Naive thymus-derived CD4-positive, alpha-beta T cell (primary cell): ENCODE results near the gene JPH2. TPM values are rescaled to one million over a fixed set of nuclear protein-coding genes. Genes with fewer than 3 reads are reported as not detected.
"Not testable (repeated sequence)": the region's sequence is repeated elsewhere in the genome, so short reads cannot be mapped to it uniquely, and the experiment has no call there.

Experiments
- ATAC-seq: fragments of 150-1000 bp; cut with Tn5 transposase; 2 replicates; pipeline ENCODE4 v1.10.0; 2021; ENCODE audit warnings: mild to moderate bottlenecking, moderate library complexity
- CTCF ChIA-PET: fragments of 350-600 bp; sonication (Branson Sonifier 250); formaldehyde crosslinking; loops from one replicate; lab custom pipeline; 2021; ENCODE audit warnings: antibody characterized with exemption; lab: Charles Lee
- POLR2A ChIA-PET: fragments of 350-600 bp; sonication (Branson Sonifier 250); formaldehyde crosslinking; loops from one replicate; lab custom pipeline; 2021; ENCODE audit warnings: antibody characterized with exemption, inconsistent platforms; lab: Charles Lee
- DNase-seq, 9 donors: peaks; one replicate each; pipeline versions ENCODE4 v3.0.0 to v3.0.0-alpha.2; 2020 to 2022; ENCODE audit warnings: mixed read lengths in 1 of 9
- H3K27ac ChIP-seq: one replicate; pipeline ENCODE4 v1.7.0; 2013; ENCODE audit warnings: mild to moderate bottlenecking, low read depth, low read length, moderate library complexity
- H3K27me3 ChIP-seq, 2 donors: one replicate each; pipeline ENCODE4 v1.7.0; 2013; ENCODE audit warnings: low read length in 2 of 2, mild to moderate bottlenecking in 2 of 2, moderate library complexity in 2 of 2; ENCODE audit not compliant: control insufficient read depth in 2 of 2, insufficient read depth in 2 of 2
- H3K36me3 ChIP-seq, 3 experiments: 1 replicate in 2 of 3; 2 replicates in 1 of 3; pipeline ENCODE4 v1.7.0; 2013; ENCODE audit warnings: low read length in 3 of 3, mild to moderate bottlenecking in 3 of 3, moderate library complexity in 1 of 3; ENCODE audit not compliant: insufficient read depth in 3 of 3, control insufficient read depth in 2 of 3
- H3K4me1 ChIP-seq, 2 donors: one replicate each; pipeline ENCODE4 v1.7.0; 2013; ENCODE audit warnings: low read length in 2 of 2, mild to moderate bottlenecking in 2 of 2, moderate library complexity in 1 of 2; ENCODE audit not compliant: control insufficient read depth in 2 of 2, insufficient read depth in 2 of 2
- H3K4me3 ChIP-seq: 2 replicates; pipeline ENCODE4 v1.7.0; 2013; ENCODE audit warnings: mild to moderate bottlenecking, low read length
- H3K9me3 ChIP-seq, 3 experiments: 1 replicate in 2 of 3; 2 replicates in 1 of 3; pipeline ENCODE4 v1.7.0; 2013; ENCODE audit warnings: low read length in 3 of 3; ENCODE audit not compliant: control insufficient read depth in 2 of 3
- H3K27ac Mint-ChIP-seq, 9 donors: one replicate each; pipeline ENCODE4 v1.8.0; 2020 to 2022; ENCODE audit warnings: mixed read lengths in 9 of 9, mild to moderate bottlenecking in 8 of 9, moderate library complexity in 5 of 9, inconsistent platforms in 2 of 9
- H3K27me3 Mint-ChIP-seq, 5 donors: one replicate each; pipeline ENCODE4 v1.8.0; 2021 to 2022; ENCODE audit warnings: mixed read lengths in 5 of 5, mild to moderate bottlenecking in 1 of 5
- H3K36me3 Mint-ChIP-seq, 5 donors: one replicate each; pipeline ENCODE4 v1.8.0; 2020 to 2022; ENCODE audit warnings: mixed read lengths in 5 of 5, mild to moderate bottlenecking in 3 of 5, inconsistent platforms in 1 of 5
- H3K4me1 Mint-ChIP-seq, 7 donors: one replicate each; pipeline ENCODE4 v1.8.0; 2020 to 2022; ENCODE audit warnings: mixed read lengths in 7 of 7, mild to moderate bottlenecking in 3 of 7, inconsistent platforms in 1 of 7
- H3K4me3 Mint-ChIP-seq, 10 donors: one replicate each; pipeline ENCODE4 v1.8.0; 2020 to 2022; ENCODE audit warnings: mild to moderate bottlenecking in 10 of 10, mixed read lengths in 10 of 10, moderate library complexity in 6 of 10, inconsistent platforms in 2 of 10
- H3K9me3 Mint-ChIP-seq, 11 donors: one replicate each; pipeline ENCODE4 v1.8.0; 2020 to 2022; ENCODE audit warnings: mixed read lengths in 11 of 11, mild to moderate bottlenecking in 4 of 11, inconsistent platforms in 1 of 11, moderate library complexity in 1 of 11
- intact Hi-C, 2 donors: fragments of 100-400 bp; cut with micrococcal nuclease; formaldehyde crosslinking; loops; one replicate each; pipeline ENCODE4 v1.15.1; 2023
- polyA plus RNA-seq, 2 donors: library from polyadenylated mRNA; unstranded; fragments of 300-500 nt; fragmentation: Illumina TruSeq; gene quantifications; one replicate each; pipeline ENCODE4 v1.2.3, GENCODE V29; 2021
- total RNA-seq, 6 experiments: library from RNA in 5 of 6; stranded (reverse) in 5 of 6; gene quantifications; 1 replicate in 5 of 6; 2 replicates in 1 of 6; pipeline ENCODE4 v1.2.3 and lab custom pipeline; 2021 to 2026

The JPH2 gene
- total and polyA plus RNA-seq, 7 experiments from 2014 or later, result 0.07 to 0.17 TPM; not detected in 5

DNA sequence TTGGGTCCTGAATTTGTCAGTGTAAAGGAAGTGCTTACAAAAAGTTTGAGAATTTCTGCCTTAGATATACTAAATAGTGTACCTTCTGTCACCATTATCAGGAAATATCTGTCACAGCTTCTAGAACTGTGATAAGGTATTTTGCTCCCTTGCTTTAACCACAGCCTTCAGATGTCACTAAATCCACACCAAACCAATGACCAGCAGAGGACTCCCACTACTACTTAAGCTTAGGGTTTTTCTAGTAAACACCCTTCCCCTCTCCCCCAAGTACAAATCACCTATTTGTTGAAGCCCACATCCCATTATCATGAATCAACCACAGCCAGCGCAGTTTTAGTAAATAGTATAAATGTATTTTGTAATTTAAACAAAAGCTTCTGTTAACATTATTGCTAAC lies 8.6 kb upstream of the JPH2 start:
- no peak overlapping the region for H3K4me3 Mint-ChIP-seq
- H3K27ac Mint-ChIP-seq, result peak overlapping the region in 4 of 9 donors; percentile 0 to 79 (median 42)

GRCh38 chr20:44193801-44194200 lies 6.8 kb upstream of the JPH2 start:
- ChIA-PET CTCF (no interaction called here), POLR2A (no interaction called here)
- H3K4me3 Mint-ChIP-seq, result no peak overlapping the region
- H3K4me1 ChIP-seq, result no peaks in the 10 kb centered on the region
- no peaks in the 10 kb centered on the region for H3K27me3 ChIP-seq
- H3K4me1 Mint-ChIP-seq, result peaks cover 0 to 8% (median 4%) of the 10 kb centered on the region in 7 donors
- H3K27ac ChIP-seq, result no peak overlapping the region
- peaks cover 3 to 17% (median 11%) of the 10 kb centered on the region in 5 donors for H3K27me3 Mint-ChIP-seq
- H3K9me3 ChIP-seq, result no peaks in the 10 kb centered on the region
- no peak for DNase-seq
- no peak for ATAC-seq
- H3K27ac Mint-ChIP-seq, result peak overlapping the region in 2 of 9 donors; percentile 7 to 18
- peaks cover 0 to 1% (median 0%) of the 10 kb centered on the region in 11 donors for H3K9me3 Mint-ChIP-seq
- peaks cover 6 to 22% (median 22%) of the 10 kb centered on the region in 3 experiments for H3K36me3 ChIP-seq
- H3K36me3 Mint-ChIP-seq, result peaks cover 0 to 22% (median 12%) of the 10 kb centered on the region in 5 donors
- no peak overlapping the region for H3K4me3 ChIP-seq
- intact Hi-C loops, result loop anchor here in 1 of 2 donors (5.0 kb wide), 1 partner anchor 736 kb away; the partner anchor contains the start of gene SRSF6

More for the DNA sequence above, 8.6 kb upstream of the JPH2 start:
- DNase-seq, result no peak
- no peak overlapping the region for H3K27ac ChIP-seq
- H3K36me3 Mint-ChIP-seq, result peaks cover 6 to 40% (median 24%) of the 10 kb centered on the region in 5 donors
- no peaks in the 10 kb centered on the region for H3K27me3 ChIP-seq
- no peak overlapping the region for H3K4me3 ChIP-seq
- intact Hi-C loops, result no loop called here
- H3K36me3 ChIP-seq, result peaks cover 17 to 40% (median 30%) of the 10 kb centered on the region in 3 experiments
- H3K4me1 ChIP-seq, result no peaks in the 10 kb centered on the region
- no peak for ATAC-seq
- H3K27me3 Mint-ChIP-seq, result peaks cover 0 to 9% (median 0%) of the 10 kb centered on the region in 5 donors
- H3K4me1 Mint-ChIP-seq, result peaks cover 12 to 22% (median 16%) of the 10 kb centered on the region in 7 donors
- ChIA-PET CTCF (interaction anchor here (0.6 to 1.9 kb wide), 3 partner anchors 79 to 413 kb away, joined by 3 to 11 read pairs (median 4); partner anchors contain the start of gene FITM2), POLR2A (no interaction called here)
- no peaks in the 10 kb centered on the region for H3K9me3 ChIP-seq
- peaks cover 0 to 2% (median 0%) of the 10 kb centered on the region in 11 donors for H3K9me3 Mint-ChIP-seq

DNA sequence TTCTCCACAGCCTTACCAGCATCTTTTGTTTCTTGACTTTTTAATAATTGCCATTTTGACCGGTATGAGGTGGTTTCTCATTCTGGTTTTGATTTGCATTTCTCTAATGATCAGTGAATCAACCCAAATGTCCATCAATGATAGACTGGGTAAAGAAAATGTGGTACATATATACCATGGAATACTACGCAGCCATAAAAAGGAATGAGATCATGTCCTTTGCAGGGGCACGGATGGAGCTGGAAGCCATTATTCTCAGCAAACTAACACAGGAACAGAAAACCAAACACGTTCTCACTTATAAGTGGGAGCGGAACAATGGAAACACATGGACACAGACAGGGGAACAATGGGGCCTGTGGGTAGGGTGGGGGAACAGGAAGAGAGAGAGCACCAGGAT lies 4.7 kb upstream of the JPH2 start:
- intact Hi-C loops, result loop anchor here in 1 of 2 donors (5.0 kb wide), 1 partner anchor 734 kb away; the partner anchor contains the start of gene SRSF6
- H3K27ac Mint-ChIP-seq, H3K4me3 Mint-ChIP-seq, H3K27ac ChIP-seq, H3K36me3 Mint-ChIP-seq, POLR2A ChIA-PET, ATAC-seq, H3K36me3 ChIP-seq, H3K4me3 ChIP-seq, H3K27me3 ChIP-seq, H3K9me3 ChIP-seq, DNase-seq, H3K9me3 Mint-ChIP-seq: not testable (repeated sequence)
- Mint-ChIP-seq H3K4me1 (peaks cover 4 to 21% (median 14%) of the 10 kb centered on the region in 7 donors), H3K27me3 (peaks cover 23 to 35% (median 28%) of the 10 kb centered on the region in 5 donors)
- CTCF ChIA-PET, result interaction anchor here (3.6 to 4.5 kb wide), 2 partner anchors 12 to 74 kb away, joined by 14 to 60 read pairs; no protein-coding TSS in a partner anchor
- peaks cover 0 to 10% of the 10 kb centered on the region in 2 donors for H3K4me1 ChIP-seq

DNA sequence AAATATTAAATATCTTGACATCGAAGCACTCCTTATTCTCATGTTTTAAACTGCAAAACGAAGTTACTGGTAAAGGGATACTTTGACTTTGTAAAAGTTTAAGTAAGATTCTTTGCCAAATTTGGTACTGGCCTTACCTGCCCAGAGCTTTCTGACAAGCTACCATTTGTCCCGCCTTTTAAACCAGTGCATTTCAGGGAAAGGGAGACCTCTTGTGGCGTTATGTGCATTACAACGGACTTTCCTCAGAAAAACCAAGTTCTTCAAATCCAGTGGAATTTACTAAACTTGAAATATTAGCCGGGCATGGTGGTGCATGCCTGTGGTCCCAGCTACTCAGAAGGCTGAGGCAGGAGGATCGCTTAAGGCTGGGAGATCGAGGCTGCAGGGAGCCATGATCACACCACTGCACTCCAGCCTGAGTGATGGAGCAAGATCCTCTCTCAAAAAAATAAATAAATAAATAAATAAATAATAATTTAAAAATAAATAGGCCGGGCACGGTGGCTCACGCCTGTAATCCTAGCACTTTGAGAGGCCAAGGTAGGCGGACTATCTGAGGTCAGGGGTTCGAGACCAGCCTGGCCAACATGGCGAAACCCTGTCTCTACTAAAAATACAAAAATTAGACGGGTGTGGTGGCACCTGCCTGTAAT lies 3.3 kb upstream of the JPH2 start:
- peak in 7 of 9 donors; percentile 27 to 60 (median 51) for DNase-seq

DNA sequence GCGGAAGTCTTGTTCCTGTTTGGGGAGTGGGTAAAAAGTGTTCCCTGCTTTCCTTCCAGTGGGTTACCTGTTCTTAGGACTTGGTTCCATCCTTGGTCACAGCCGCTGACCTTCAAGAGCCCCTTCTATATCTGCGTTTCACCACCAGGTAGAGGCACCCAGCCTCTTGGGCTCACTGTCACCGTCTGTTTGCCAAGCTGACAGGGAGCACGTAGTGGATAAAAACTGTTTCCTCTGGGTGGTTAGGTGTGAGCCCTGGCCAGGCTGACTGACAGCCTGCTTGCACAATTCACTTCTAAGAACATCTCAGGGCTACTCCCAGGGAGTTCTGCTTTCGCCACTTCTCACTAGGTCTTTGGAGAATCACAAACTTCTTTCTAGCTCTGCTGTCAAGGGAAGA lies 1.8 kb upstream of the JPH2 start:
- DNase-seq, result no peak
- POLR2A ChIA-PET, result interaction anchor here (0.6 to 1.7 kb wide), 2 partner anchors 71 to 77 kb away, joined by 4 to 15 read pairs; no protein-coding TSS in a partner anchor
- Mint-ChIP-seq H3K36me3 (no peaks in the 10 kb centered on the region), H3K27ac (no peak overlapping the region), H3K9me3 (no peaks in the 10 kb centered on the region), H3K4me1 (peaks cover 4 to 19% (median 13%) of the 10 kb centered on the region in 7 donors), H3K4me3 (no peak overlapping the region), H3K27me3 (peaks cover 42 to 59% (median 56%) of the 10 kb centered on the region in 5 donors)
- ATAC-seq, result peak; percentile 56
- intact Hi-C loops, result no loop called here
- H3K36me3 ChIP-seq, result no peaks in the 10 kb centered on the region
- no peak overlapping the region for H3K27ac ChIP-seq
- CTCF ChIA-PET, result interaction anchor here (0.6 to 4.5 kb wide), 6 partner anchors 9 to 77 kb away, joined by 3 to 60 read pairs (median 8); no protein-coding TSS in a partner anchor
- H3K27me3 ChIP-seq, result peaks cover 0 to 12% of the 10 kb centered on the region in 2 donors
- peaks cover 0 to 11% of the 10 kb centered on the region in 2 donors for H3K4me1 ChIP-seq
- no peaks in the 10 kb centered on the region for H3K9me3 ChIP-seq
- no peak overlapping the region for H3K4me3 ChIP-seq

More for the DNA sequence above, 3.3 kb upstream of the JPH2 start:
- not testable (repeated sequence) for H3K9me3 ChIP-seq, H3K36me3 ChIP-seq, H3K27ac Mint-ChIP-seq, H3K27me3 ChIP-seq, H3K4me3 Mint-ChIP-seq, H3K36me3 Mint-ChIP-seq, H3K9me3 Mint-ChIP-seq, H3K4me3 ChIP-seq, H3K27ac ChIP-seq
- POLR2A ChIA-PET, result interaction anchor here (0.5 to 1.7 kb wide), 3 partner anchors 48 to 134 kb away, joined by 3 to 15 read pairs (median 3); no protein-coding TSS in a partner anchor
- H3K4me1 Mint-ChIP-seq, result peaks cover 4 to 19% (median 13%) of the 10 kb centered on the region in 7 donors
- ATAC-seq, result peak; percentile 62
- intact Hi-C loops, result loop anchor here (1.0 to 5.0 kb wide), 5 partner anchors 74 to 733 kb away; partner anchors contain the start of gene SRSF6 (in 1 of the 2)
- peaks cover 0 to 11% of the 10 kb centered on the region in 2 donors for H3K4me1 ChIP-seq
- CTCF ChIA-PET, result interaction anchor here (0.6 to 4.5 kb wide), 17 partner anchors 11 to 912 kb away, joined by 3 to 60 read pairs (median 3); partner anchors contain the start of gene FITM2
- peaks cover 33 to 48% (median 42%) of the 10 kb centered on the region in 5 donors for H3K27me3 Mint-ChIP-seq

GRCh38 chr20:44187772-44188709 lies 1.1 kb upstream of the JPH2 start:
- no peaks in the 10 kb centered on the region for H3K36me3 ChIP-seq
- Mint-ChIP-seq H3K36me3 (no peaks in the 10 kb centered on the region), H3K4me1 (peaks cover 4 to 19% (median 12%) of the 10 kb centered on the region in 7 donors), H3K9me3 (no peaks in the 10 kb centered on the region), H3K27me3 (peaks cover 47 to 63% (median 59%) of the 10 kb centered on the region in 5 donors), H3K4me3 (peak overlapping the region in 5 of 10 donors; percentile 46 to 75 (median 56)), H3K27ac (no peak overlapping the region)
- no peak for DNase-seq
- ChIA-PET CTCF (interaction anchor here (0.6 to 4.5 kb wide), 8 partner anchors 8 to 76 kb away, joined by 3 to 60 read pairs (median 6); no protein-coding TSS in a partner anchor), POLR2A (no interaction called here)
- intact Hi-C loops, result no loop called here
- peak; percentile 32 for ATAC-seq
- H3K27ac ChIP-seq, result no peak overlapping the region
- peaks cover 0 to 12% of the 10 kb centered on the region in 2 donors for H3K27me3 ChIP-seq
- H3K4me1 ChIP-seq, result peaks cover 0 to 11% of the 10 kb centered on the region in 2 donors
- H3K9me3 ChIP-seq, result no peaks in the 10 kb centered on the region
- no peak overlapping the region for H3K4me3 ChIP-seq
